HG03097 (cell line): ENCODE data around the gene CELSR1.

ENCODE experiments used
- ATAC-seq: cut with Tn5 transposase; IDR thresholded peaks from one replicate; pipeline ENCODE4 v1.9.1; 2021; ENCODE audit not compliant: unreplicated experiment, low FRiP score

Gene CELSR1

GRCh38 chr22:46388647-46389046 is 148.8 kb downstream of the CELSR1 start:
- ATAC-seq = no peak

DNA sequence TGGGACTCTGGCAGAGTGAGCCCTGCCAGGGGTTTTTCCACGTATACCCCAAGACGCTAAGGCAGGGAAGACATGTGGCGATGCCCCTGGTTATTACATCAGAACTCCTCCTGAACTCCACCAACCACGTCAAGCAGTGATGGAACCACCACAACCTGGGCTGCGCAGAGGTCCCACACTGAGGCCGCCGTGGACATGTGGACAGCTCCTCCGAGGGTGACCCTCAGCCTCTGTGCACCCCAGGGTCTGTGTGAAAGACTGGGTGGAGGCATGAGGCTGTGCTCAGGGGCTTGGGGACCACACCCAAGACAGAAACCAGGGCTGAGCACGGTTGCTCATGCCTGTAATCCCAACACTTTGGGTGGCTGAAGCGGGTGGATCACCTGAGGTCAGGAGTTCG is 149.7 kb downstream of the CELSR1 start:
- ATAC-seq = no peak

DNA sequence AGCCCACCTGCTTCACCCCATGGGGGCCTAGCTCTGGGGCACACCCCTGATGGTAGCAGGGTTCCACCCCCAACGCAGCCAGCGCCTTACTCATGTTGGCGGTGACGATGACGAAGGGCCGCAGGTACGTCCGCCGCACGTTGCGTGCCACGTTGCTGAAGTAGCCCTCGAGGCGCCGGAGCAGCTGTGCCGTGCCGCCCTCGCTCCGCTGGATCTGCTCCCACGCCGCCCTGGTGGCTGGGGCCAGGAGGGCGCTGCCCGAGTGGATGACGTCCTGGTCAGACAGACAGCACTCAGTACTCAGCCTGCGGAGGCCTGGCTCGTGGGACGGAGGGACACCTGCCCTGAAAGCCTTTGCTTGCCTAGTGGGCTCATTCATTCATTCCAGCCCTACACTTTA is 151.1 kb downstream of the CELSR1 start:
- no peak for ATAC-seq

DNA sequence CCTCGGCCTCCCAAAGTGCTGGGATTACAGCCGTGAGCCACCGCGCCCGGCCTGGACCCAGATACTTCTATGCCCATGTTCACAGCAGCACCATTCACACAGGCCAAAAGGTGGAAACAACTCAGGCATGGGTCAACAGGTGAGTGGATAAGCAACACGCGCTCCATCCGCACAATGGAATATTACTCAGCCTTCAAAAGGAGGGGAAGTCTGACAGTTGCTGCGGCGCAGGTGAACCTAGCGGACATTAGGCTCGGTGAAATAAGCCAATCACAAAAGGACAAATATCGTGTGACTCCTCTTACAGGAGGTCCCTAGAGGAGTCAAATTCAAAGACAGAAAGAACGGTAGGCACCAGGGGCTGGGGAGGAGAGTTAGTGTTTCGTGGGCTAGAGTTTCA is 154.9 kb downstream of the CELSR1 start:
- no peak for ATAC-seq

GRCh38 chr22:46381731-46382130 is 155.7 kb downstream of the CELSR1 start:
- ATAC-seq = no peak

- ATAC-seq = no peak
Measured at GRCh38 chr22:46381142-46381541, 156.3 kb downstream of the CELSR1 start.

GRCh38 chr22:46380581-46380980 is 156.8 kb downstream of the CELSR1 start:
- ATAC-seq = no peak

GRCh38 chr22:46380069-46380468 is 157.4 kb downstream of the CELSR1 start:
- no peak for ATAC-seq

DNA sequence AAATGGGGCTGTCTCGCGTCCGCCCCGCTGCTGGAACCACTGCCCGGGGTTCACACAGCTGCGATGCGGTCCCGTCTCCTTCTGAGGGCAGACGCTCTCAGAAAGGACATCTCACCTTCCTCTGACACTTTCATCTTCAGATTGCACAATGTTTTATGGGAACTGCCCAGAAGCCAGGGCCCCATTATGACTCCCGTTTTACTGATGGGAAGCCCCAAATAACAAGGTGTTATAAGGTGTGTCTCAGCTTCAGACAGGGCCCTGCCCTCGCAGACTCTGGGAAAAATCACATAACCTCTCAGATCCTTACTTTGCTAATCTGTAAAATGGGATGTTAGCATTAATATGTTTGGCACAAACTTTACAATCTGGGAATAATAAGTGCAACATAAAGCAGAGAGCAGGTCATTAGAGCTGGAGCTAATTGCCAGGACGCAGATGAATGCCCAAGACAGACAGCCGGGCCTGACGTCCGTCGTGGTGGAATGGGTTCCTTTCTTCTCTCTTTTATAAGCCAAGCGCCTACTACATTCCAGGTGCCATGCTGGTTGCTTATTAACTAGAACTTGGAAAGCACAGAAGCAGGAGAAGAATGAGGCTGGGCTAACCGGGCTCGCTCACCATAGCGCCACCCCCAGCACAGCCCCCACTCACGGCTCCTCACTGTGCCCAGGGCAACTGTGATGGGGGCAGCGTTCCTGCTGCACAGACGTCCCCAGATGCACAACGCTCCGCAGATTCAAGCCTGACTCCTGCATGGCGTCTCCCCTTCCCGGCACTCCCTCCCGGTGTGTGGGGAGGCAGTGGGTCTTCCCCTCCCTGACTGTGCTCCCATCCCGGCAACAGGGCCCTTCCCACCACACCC is 158.1 kb downstream of the CELSR1 start:
- no peak for ATAC-seq

- no peak for ATAC-seq
Measured at GRCh38 chr22:46378426-46379065, 158.9 kb downstream of the CELSR1 start.

- ATAC-seq = no peak
Measured at GRCh38 chr22:46377525-46378425, 159.6 kb downstream of the CELSR1 start.

- no peak for ATAC-seq
Measured at GRCh38 chr22:46376908-46377524, 160.4 kb downstream of the CELSR1 start.

GRCh38 chr22:46376111-46376510 is 161.3 kb downstream of the CELSR1 start:
- ATAC-seq = no peak

DNA sequence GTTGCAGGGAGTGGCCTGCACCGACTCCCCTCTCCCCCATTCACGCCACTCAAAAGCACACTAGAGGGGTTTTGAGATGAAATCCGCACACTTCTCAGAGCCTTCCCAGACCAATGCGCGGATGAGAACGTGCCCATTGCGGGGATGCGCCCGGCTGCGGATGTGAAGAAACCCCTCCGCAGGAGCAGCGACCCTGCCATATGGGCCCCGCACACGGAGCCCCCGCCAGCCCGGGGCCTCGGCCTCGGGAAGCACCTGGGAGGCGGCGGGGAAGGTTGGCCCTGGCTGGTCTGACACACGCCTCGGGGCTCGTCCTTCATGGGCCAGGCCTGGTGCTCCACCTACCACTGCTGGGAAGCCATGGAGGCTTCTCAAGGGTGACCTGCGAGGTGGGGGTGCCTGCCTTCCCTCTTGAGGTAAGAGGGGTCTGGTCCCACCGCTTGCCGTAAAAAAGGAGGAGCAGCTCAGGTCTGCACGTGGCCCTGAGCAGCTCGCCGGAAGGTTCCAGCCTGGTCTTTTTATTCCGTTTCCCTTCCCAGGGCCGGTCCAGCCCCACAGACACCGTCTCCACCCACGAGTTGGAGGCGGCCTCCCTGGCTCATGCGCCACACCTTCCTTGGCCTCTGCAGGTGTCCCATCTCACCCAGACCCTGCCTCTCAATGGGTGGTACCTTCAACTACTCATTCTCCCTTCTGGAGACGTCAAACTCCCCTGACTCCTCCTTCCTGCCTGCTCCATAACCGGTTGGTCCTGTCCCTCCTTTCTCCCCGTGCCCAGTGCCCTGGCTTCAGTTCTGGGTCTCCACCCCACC is 162.6 kb downstream of the CELSR1 start:
- no peak for ATAC-seq

- no peak for ATAC-seq
Measured at GRCh38 chr22:46373921-46374662, 163.3 kb downstream of the CELSR1 start.

GRCh38 chr22:46373159-46373558 is 164.3 kb downstream of the CELSR1 start:
- ATAC-seq = no peak

- ATAC-seq = no peak
Measured at GRCh38 chr22:46372686-46373085, 164.7 kb downstream of the CELSR1 start.

GRCh38 chr22:46371623-46372226 is 165.7 kb downstream of the CELSR1 start:
- ATAC-seq = no peak
